Measurements from ENCODE around the gene VAV2. TPM values are rescaled to one million over a fixed set of nuclear protein-coding genes. Genes with fewer than 3 reads are reported as not detected.

The VAV2 gene
- total and polyA plus RNA-seq, 4 donors: 4.9 to 26.4 (median 17.0) TPM

GRCh38 chr9:133791069-133791468, 201.1 kb downstream of the VAV2 start:
- Histone ChIP-seq H3K4me1 (ENCODE audit: control insufficient read depth in 4 of 4, insufficient read depth in 4 of 4, low read length in 3 of 4) (peaks cover 9 to 35% (median 26%) of the 10 kb centered on the region in 4 donors), H3K36me3 (ENCODE audit: control insufficient read depth in 4 of 4, insufficient read depth in 3 of 4, low read depth in 1 of 4, low read length in 3 of 4) (peaks cover 1 to 26% (median 6%) of the 10 kb centered on the region in 4 donors), H3K27ac (ENCODE audit: low read depth in 1 of 2, low read length in 2 of 2) (no peak overlapping the region), H3K4me3 (ENCODE audit: low read depth in 1 of 3, low read length in 3 of 3) (no peak overlapping the region), H3K9me3 (ENCODE audit: control insufficient read depth in 4 of 4, low read length in 3 of 4) (no peaks in the 10 kb centered on the region), H3K27me3 (ENCODE audit: control insufficient read depth in 4 of 4, insufficient read depth in 4 of 4, low read length in 3 of 4) (no peaks in the 10 kb centered on the region), H3K9ac (ENCODE audit: low read depth in 1 of 2, low read length in 2 of 2) (no peak overlapping the region)
- DNase-seq (ENCODE audit: low spot score): no peak
- 94% methylated on average over 13 of the region's 13 CpGs for WGBS
- TF ChIP-seq RXRA (IDR thresholded peaks at IDR 0.05) (no peak), RAD21 (IDR thresholded peaks at IDR 0.05) (no peak), JUND (IDR thresholded peaks at IDR 0.05) (no peak), FOXA1 (IDR thresholded peaks at IDR 0.05) (no peak), YY1 (IDR thresholded peaks at IDR 0.05) (no peak), GABPA (IDR thresholded peaks at IDR 0.05 in 1 of 2, conservative IDR thresholded peaks at IDR 0.05 in 1 of 2) (no peak), SP1 (IDR thresholded peaks at IDR 0.05) (no peak), TAF1 (conservative IDR thresholded peaks at IDR 0.05) (no peak), ZBTB33 (IDR thresholded peaks at IDR 0.05) (no peak), HNF4G (IDR thresholded peaks at IDR 0.05) (no peak)
- TF ChIP-seq, protein P1, sequence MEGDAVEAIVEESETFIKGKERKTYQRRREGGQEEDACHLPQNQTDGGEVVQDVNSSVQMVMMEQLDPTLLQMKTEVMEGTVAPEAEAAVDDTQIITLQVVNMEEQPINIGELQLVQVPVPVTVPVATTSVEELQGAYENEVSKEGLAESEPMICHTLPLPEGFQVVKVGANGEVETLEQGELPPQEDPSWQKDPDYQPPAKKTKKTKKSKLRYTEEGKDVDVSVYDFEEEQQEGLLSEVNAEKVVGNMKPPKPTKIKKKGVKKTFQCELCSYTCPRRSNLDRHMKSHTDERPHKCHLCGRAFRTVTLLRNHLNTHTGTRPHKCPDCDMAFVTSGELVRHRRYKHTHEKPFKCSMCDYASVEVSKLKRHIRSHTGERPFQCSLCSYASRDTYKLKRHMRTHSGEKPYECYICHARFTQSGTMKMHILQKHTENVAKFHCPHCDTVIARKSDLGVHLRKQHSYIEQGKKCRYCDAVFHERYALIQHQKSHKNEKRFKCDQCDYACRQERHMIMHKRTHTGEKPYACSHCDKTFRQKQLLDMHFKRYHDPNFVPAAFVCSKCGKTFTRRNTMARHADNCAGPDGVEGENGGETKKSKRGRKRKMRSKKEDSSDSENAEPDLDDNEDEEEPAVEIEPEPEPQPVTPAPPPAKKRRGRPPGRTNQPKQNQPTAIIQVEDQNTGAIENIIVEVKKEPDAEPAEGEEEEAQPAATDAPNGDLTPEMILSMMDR (IDR thresholded peaks at IDR 0.05; ENCODE audit: low read depth, low read length, missing input control): no peak

- peak overlapping the region in 1 of 2 donors; percentile 32 for H3K27ac ChIP-seq (ENCODE audit: low read depth in 1 of 2, low read length in 2 of 2)
- no peak overlapping the region for H3K9ac ChIP-seq (ENCODE audit: low read depth in 1 of 2, low read length in 2 of 2)
- no peak overlapping the region for H3K4me3 ChIP-seq (ENCODE audit: low read depth in 1 of 3, low read length in 3 of 3)
- no peak for DNase-seq (ENCODE audit: low spot score)
- peaks cover 9 to 34% (median 26%) of the 10 kb centered on the region in 4 donors for H3K4me1 ChIP-seq (ENCODE audit: control insufficient read depth in 4 of 4, insufficient read depth in 4 of 4, low read length in 3 of 4)
- TF ChIP-seq SP1 (IDR thresholded peaks at IDR 0.05) (no peak), HNF4A (conservative IDR thresholded peaks at IDR 0.05) (no peak), NR2F2 (IDR thresholded peaks at IDR 0.05) (no peak), FOXA2 (IDR thresholded peaks at IDR 0.05) (no peak), FOXA1 (IDR thresholded peaks at IDR 0.05) (no peak), RXRA (IDR thresholded peaks at IDR 0.05) (no peak), ATF3 (IDR thresholded peaks at IDR 0.05) (no peak), RAD21 (IDR thresholded peaks at IDR 0.05) (no peak), HNF4G (IDR thresholded peaks at IDR 0.05) (no peak), JUND (IDR thresholded peaks at IDR 0.05) (no peak), TAF1 (conservative IDR thresholded peaks at IDR 0.05) (no peak), ZBTB33 (IDR thresholded peaks at IDR 0.05) (no peak)
- no peaks in the 10 kb centered on the region for H3K27me3 ChIP-seq (ENCODE audit: control insufficient read depth in 4 of 4, insufficient read depth in 4 of 4, low read length in 3 of 4)
- H3K36me3 ChIP-seq (ENCODE audit: control insufficient read depth in 4 of 4, insufficient read depth in 3 of 4, low read depth in 1 of 4, low read length in 3 of 4): peaks cover 0 to 28% (median 9%) of the 10 kb centered on the region in 4 donors
- H3K9me3 ChIP-seq (ENCODE audit: control insufficient read depth in 4 of 4, low read length in 3 of 4): no peaks in the 10 kb centered on the region
- 45% methylated on average over 8 of the region's 8 CpGs for WGBS
Observed at GRCh38 chr9:133789778-133790177, 202.3 kb downstream of the VAV2 start.
